GM12878 (cell line): Measurements from ENCODE around the gene CSF3R. TPM values are rescaled to one million over a fixed set of nuclear protein-coding genes. Genes with fewer than 3 reads are reported as not detected.
A peak's percentile ranks its signal among the peaks of the same experiment; 100 is the strongest.

Experiments
- BRCA1 ChIP-seq: IDR thresholded peaks from 2 replicates; pipeline ENCODE4 v1.6.1; 2011; ENCODE audit warnings: low read depth, low read length, improper control_type of control experiment
- CBX3 ChIP-seq: fragments of 200-600 bp; sonication (generic); IDR thresholded peaks from 2 replicates; pipeline ENCODE4 v1.6.1; 2016; ENCODE audit warnings: low read depth, borderline replicate concordance
- DPF2 ChIP-seq: fragments of 450-650 bp; IDR thresholded peaks from 2 replicates; pipeline ENCODE4 v1.6.1; 2017; ENCODE audit warnings: mild to moderate bottlenecking
- E2F8 ChIP-seq: fragments of 450-650 bp; IDR thresholded peaks from 2 replicates; pipeline ENCODE4 v1.6.1; 2018; ENCODE audit warnings: mild to moderate bottlenecking, low read depth, moderate library complexity; ENCODE audit not compliant: partially characterized antibody
- EP300 ChIP-seq, 2 experiments: fragments of 150-350 bp in 1 of 2; IDR thresholded peaks; 2 replicates each; pipeline ENCODE4 v1.6.1; 2011 to 2012; ENCODE audit warnings: low read depth in 2 of 2, low read length in 2 of 2, borderline replicate concordance in 1 of 2, improper control_type of control experiment in 1 of 2, inconsistent platforms in 1 of 2; ENCODE audit not compliant: control insufficient read depth in 1 of 2
- GATAD2B ChIP-seq: fragments of 450-650 bp; conservative IDR thresholded peaks from 2 replicates; pipeline ENCODE4 v1.6.1; 2017; ENCODE audit warnings: low read depth, mild to moderate bottlenecking, moderate library complexity
- HDAC2 ChIP-seq: fragments of 200-600 bp; sonication (generic); IDR thresholded peaks from 2 replicates; pipeline ENCODE4 v1.6.1; 2017
- HDAC6 ChIP-seq: fragments of 200-600 bp; sonication (generic); IDR thresholded peaks from one replicate; pipeline ENCODE4 v1.8.0; 2017; ENCODE audit warnings: antibody characterized with exemption; ENCODE audit not compliant: unreplicated experiment
- KLF5 ChIP-seq: fragments of 450-650 bp; IDR thresholded peaks from 2 replicates; pipeline ENCODE4 v1.6.1; 2014; ENCODE audit warnings: mild to moderate bottlenecking; ENCODE audit not compliant: partially characterized antibody
- MEF2B ChIP-seq: fragments of 450-650 bp; IDR thresholded peaks from 2 replicates; pipeline ENCODE4 v1.6.1; 2018; ENCODE audit warnings: mild to moderate bottlenecking, moderate library complexity; ENCODE audit not compliant: partially characterized antibody, poor library complexity, severe bottlenecking
- NKRF ChIP-seq: fragments of 450-650 bp; conservative IDR thresholded peaks from 2 replicates; pipeline ENCODE4 v1.6.1; 2017; ENCODE audit warnings: mild to moderate bottlenecking, moderate library complexity
- PAX8 ChIP-seq: fragments of 450-650 bp; IDR thresholded peaks from 2 replicates; pipeline ENCODE4 v1.6.1; 2017; ENCODE audit warnings: mild to moderate bottlenecking, moderate library complexity
- RELB ChIP-seq: fragments of 450-650 bp; IDR thresholded peaks from 2 replicates; pipeline ENCODE4 v1.6.1; 2017; ENCODE audit warnings: low read depth, mild to moderate bottlenecking, moderate library complexity
- RUNX3 ChIP-seq: IDR thresholded peaks from 2 replicates; pipeline ENCODE4 v1.6.1; 2012; ENCODE audit warnings: low read length, inconsistent platforms
- SREBF1 ChIP-seq: IDR thresholded peaks from 2 replicates; pipeline ENCODE4 v1.6.1; 2012; ENCODE audit warnings: mild to moderate bottlenecking, low read length
- SREBF2 ChIP-seq: IDR thresholded peaks from 2 replicates; pipeline ENCODE4 v1.6.1; 2012; ENCODE audit warnings: mild to moderate bottlenecking, low read length
- TCF12 ChIP-seq: IDR thresholded peaks from 2 replicates; pipeline ENCODE4 v1.6.1; 2011; ENCODE audit warnings: low read depth, mild to moderate bottlenecking, low read length
- ZNF207 ChIP-seq: fragments of 450-650 bp; IDR thresholded peaks from 2 replicates; pipeline ENCODE4 v1.6.1; 2014; ENCODE audit warnings: antibody characterized with exemption, mild to moderate bottlenecking, borderline replicate concordance
- ZNF687 ChIP-seq: fragments of 450-650 bp; IDR thresholded peaks from 2 replicates; pipeline ENCODE4 v1.6.1; 2017; ENCODE audit warnings: mild to moderate bottlenecking, moderate library complexity
- polyA plus RNA-seq, 11 experiments: library from polyadenylated mRNA; depleted of rRNA in 4 of 11; unstranded in 6 of 11; stranded (reverse) in 5 of 11; fragments of >200 nt; fragmentation: Nextera tagmentation in 4 of 11; fragmentation: Illumina TruSeq in 1 of 11; extraction: Ambion mirVana in 4 of 11; extraction: Trizol in 1 of 11; gene quantifications; 1 replicate in 1 of 11; 2 replicates in 10 of 11; pipeline versions ENCODE4 v1.2.1 to v1.2.3, GENCODE V29; 2011 to 2016; ENCODE audit warnings: inconsistent platforms in 2 of 11, missing spikeins in 2 of 11, low read depth in 1 of 11
- total RNA-seq, 4 experiments: library from RNA; depleted of rRNA in 3 of 4; stranded (reverse); fragments of >200 nt in 3 of 4; fragmentation: Illumina TruSeq in 1 of 4; extraction: Trizol in 1 of 4; gene quantifications; 2 replicates each; pipeline versions ENCODE4 v1.2.1 to v1.2.3, GENCODE V29; 2013 to 2021

Gene CSF3R
- total and polyA plus RNA-seq, 10 of the 15 experiments (the other 5 are each of a cell fraction or from before 2014, with no cell fraction given), result 0.13 TPM; not detected in 9

DNA sequence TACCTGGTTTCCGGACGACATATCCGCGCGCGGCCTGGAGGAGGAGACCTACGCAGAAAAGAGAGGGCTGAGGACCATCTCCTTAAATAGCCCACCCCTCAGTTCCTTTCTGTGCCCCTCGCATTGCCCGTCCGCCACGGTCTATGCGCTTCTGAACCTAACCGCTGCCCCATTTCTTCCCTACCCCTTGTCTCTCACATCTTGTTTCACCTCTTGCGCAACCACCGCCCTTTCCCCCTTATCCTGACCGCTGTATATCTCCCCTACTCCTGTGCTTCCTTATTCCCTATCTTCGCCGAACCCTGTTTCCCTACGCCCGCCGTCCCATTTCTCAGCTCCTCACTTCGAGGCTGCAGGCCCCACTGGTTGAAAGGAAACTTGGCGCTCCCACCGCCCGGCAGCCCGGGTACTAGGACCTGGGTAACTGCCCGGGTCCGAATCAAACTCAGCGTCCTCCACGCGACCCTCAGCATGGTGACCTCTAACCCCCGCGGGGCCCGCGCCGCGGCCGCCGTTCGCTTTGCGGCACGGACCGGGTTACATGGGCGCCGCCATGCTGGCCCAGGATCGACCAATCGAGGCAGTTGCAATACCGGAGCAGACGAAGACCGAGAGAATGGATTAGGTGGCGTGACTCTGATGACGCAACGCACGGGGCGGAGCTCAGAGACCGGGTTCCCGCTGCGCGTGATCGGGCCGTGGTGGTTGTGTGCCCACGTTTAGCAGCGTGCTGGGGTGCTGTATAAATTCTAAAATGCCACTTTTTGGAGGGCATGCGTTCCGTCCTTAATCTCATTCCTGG is 18.7 kb downstream of the CSF3R start, which contains the start of gene MRPS15 (continued):
- TF ChIP-seq NKRF (peak; percentile 93), TCF12 (peak; percentile 68; the same call in 1 of the 2 replicates), BRCA1 (no peak), RUNX3 (peak; percentile 73), MEF2B (peak; percentile 21), ZNF687 (peak; percentile 89), SREBF2 (peak; percentile 82), GATAD2B (peak; percentile 50; the same call in 1 of the 2 replicates), PAX8 (no peak), E2F8 (peak; percentile 55), DPF2 (0 out of 2 replicates have a peak, but pooled peaks have one; percentile 22), CBX3 (no peak), EP300 (IDR thresholded peaks at IDR 0.05; ENCODE audit: borderline replicate concordance in 1 of 2, control insufficient read depth in 1 of 2, low read depth in 2 of 2, low read length in 2 of 2) (0 out of 4 replicates have a peak, but pooled peaks of 1 of the 2 experiments have one; percentile 25), HDAC2 (peak; percentile 99), SREBF1 (peak; percentile 94; the same call in 1 of the 2 replicates), HDAC6 (no peak), RELB (peak; percentile 100), KLF5 (peak; percentile 90), ZNF207 (peak; percentile 99)
